NCI-H510A (cell line): ENCODE data around the gene PRDM13.
"Not testable (repeated sequence)": the region's sequence is repeated elsewhere in the genome, so short reads cannot be mapped to it uniquely, and the experiment has no call there.

ENCODE experiments used
- DNase-seq: peaks from one replicate; lab custom pipeline; 2025; lab: John Stamatoyannopoulos, UW

Gene PRDM13

DNA sequence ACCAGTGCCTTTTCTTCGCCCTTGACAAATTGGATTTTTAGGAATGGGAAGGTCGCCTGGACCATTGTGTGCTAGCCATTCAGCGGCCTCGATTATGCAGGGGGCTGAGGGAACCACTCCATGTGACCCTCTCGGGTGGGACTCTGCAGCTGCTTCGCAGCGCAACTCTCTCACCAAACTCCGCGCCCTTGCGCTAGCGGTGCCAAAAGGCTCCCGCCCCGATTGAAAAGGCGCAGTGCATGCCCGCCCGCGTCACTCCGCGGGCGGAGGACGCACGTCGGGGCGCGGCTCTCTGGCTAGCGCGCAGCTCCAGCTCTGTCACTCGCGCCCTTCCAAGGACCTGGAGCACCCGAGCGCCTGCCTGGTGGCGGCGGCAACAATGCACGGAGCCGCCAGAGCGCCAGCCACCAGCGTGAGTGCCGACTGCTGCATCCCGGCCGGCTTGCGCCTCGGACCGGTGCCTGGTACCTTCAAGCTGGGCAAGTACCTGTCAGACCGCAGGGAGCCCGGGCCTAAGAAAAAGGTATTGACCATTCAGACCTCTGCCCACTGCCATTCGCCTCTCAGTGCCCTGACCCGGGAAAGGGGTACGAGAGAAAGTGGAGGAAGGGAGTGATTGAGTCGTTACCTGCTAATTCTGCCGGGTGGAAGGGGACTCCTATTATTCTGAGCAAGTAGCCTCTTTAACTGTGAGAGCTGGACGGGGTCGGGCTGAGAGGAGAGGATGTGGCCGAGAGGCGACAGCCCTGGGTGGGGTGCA, at the start of gene PRDM13:
Gene PRDM13, plus strand, starts transcription at position 178 of the 760 bp plus-strand sequence. Its CDS starts 202 bp downstream, at position 380.
- no peak for DNase-seq

- DNase-seq, result no peak
Observed at GRCh38 chr6:99559057-99559456, 47.6 kb upstream of the PRDM13 start.

- no peak for DNase-seq
Observed at GRCh38 chr6:99560668-99561067, 46.0 kb upstream of the PRDM13 start.

DNA sequence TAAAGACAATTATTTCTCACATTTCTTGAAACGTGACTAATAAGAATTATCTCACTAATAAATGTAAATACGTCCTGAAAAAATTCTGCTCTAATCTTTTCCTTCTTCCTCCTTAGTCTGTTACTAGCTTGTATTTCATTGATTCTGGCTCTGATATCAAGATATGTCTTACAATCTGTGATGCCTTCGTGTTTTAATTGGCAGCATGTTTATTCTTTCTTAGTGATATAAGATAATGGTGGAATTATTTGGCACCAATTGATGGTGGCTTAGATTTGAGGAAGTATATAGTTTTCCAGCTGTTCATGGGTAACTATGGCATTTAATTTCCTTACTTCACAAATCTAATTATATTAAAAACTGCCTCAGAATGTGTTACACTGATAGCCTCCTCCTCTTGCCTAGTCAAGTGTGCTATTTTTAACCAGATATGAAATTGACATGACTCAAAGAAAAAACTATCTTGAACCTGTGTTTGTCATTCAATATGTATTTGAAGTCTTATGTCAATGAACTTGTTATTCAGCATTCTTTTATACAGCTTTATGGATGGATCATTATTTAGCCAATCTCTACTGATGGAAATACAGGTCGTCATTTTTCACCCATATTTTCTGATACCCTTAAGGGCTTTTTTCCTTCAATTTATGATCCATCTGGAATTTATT, 43.4 kb upstream of the PRDM13 start:
- no peak for DNase-seq

- DNase-seq, result peak; percentile 82
Observed at GRCh38 chr6:99568103-99568933, 38.3 kb upstream of the PRDM13 start, which contains the start of gene CCNC. CCNC (minus strand) TSS chr6:99568660; CDS start chr6:99568527, 133 bp downstream.

- DNase-seq, result no peak
Observed at GRCh38 chr6:99573980-99574617, 32.5 kb upstream of the PRDM13 start.

DNA sequence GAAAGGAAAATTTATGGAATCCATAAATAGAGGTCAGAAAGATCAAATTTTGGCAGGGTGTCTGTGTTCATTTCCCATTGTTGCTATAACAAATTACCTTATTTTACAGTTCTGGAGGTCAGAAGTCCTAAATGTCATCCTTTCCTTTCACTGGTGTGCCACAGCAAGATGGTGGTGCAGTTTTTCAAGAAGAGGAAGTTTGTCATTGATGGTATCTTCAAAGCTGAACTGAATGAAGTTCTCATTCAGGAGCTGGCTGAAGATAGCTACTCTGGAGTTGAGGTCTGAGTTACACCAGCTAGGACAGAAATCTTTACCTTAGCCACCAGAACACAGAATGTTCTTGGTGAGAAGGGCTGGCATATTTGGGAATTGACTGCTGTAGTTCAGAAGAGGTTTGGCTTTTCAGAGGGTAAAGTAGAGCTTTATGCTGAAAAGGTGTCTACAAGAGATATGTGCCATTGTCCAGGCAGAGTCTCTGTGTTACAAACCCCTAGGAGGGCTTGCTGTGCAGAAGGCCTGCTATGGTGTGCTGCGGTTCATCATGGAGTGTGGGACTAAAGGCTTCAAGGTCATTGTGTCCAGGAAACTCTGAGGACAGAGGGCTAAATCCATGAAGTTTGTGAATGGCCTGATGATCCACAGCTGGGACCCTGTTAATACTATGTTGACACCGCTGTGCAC, 30.9 kb upstream of the PRDM13 start:
- DNase-seq, result no peak

GRCh38 chr6:99579781-99580180, 26.9 kb upstream of the PRDM13 start:
- no peak for DNase-seq

- no peak for DNase-seq
Observed at GRCh38 chr6:99587792-99588191, 18.8 kb upstream of the PRDM13 start.

DNA sequence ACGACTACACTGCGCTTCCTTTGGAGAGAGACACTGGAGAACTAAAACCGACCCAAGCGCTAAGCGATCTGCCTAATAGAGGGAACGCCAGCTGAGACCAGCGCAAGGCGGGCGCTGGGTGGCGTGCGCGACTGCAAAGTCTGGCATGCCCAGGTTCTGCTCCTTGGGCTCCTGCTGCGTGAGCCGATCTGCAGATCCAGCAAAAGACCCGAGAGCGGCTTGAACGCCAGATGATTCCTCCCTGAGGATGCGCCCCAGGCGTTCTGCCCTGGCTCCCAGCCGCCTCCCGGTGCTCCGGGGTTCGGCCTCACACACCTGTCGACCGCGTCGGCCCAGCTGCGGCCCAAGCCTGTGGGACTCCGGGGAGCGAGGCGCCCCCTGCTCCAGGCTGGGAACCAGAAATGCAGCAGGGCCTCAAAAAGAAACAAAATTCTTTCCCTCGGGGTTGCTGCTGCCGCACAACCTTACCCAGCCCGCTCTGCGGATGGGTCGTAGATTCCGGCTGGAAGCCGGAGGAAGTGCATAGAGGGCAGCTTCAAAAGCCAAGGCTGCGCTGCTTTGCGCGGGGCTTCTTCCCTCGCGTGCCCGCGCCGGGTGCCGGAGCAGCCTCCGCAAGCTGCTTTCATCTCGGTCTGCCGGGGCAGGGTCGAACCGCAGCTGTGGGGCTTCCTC, 17.9 kb upstream of the PRDM13 start:
- DNase-seq, result peak; percentile 68

- DNase-seq, result no peak
Observed at GRCh38 chr6:99589290-99589672, 17.4 kb upstream of the PRDM13 start.

GRCh38 chr6:99589907-99590493, 16.6 kb upstream of the PRDM13 start:
- no peak for DNase-seq

GRCh38 chr6:99590728-99591672, 15.6 kb upstream of the PRDM13 start:
- no peak for DNase-seq

- DNase-seq, result no peak
Observed at GRCh38 chr6:99591673-99592364, 14.8 kb upstream of the PRDM13 start.

DNA sequence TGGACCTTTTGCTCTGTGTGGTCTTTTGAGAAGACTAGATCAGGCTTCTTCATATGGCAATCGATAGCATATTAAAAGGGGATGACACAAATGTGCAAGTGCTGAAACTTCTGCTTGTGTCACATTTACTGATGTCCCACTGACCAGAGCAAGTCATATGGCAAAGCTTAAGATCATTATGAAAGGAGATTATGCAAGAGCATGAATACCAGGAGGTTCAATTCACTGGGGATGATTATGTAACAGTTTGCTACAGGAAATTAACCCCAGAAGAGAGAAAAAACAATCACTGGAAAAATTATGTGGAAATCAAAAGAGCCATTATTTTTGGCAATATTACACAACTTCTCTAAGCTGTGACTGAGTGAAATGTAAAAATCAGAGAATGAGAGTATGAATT, 13.7 kb upstream of the PRDM13 start:
- DNase-seq, result no peak

- DNase-seq, result not testable (repeated sequence)
Observed at GRCh38 chr6:99594696-99595095, 11.9 kb upstream of the PRDM13 start.

- DNase-seq, result no peak
Observed at GRCh38 chr6:99602520-99603420, 3.9 kb upstream of the PRDM13 start.
